Measurements from ENCODE around the gene RETREG1. TPM values are rescaled to one million over a fixed set of nuclear protein-coding genes. Genes with fewer than 3 reads are reported as not detected.
A peak's percentile ranks its signal among the peaks of the same experiment; 100 is the strongest.
"Not testable (repeated sequence)": the region's sequence is repeated elsewhere in the genome, so short reads cannot be mapped to it uniquely, and the experiment has no call there.

Gene RETREG1
- total RNA-seq, 1 experiment from 2014 or later = 1.5 TPM

GRCh38 chr5:16557477-16557876, 59.3 kb downstream of the RETREG1 start:
- DNase-seq (ENCODE audit: low spot score) = no peak

GRCh38 chr5:16554110-16554509, 62.7 kb downstream of the RETREG1 start:
- no peak for DNase-seq (ENCODE audit: low spot score)

GRCh38 chr5:16552666-16553343, 64.0 kb downstream of the RETREG1 start:
- DNase-seq (ENCODE audit: low spot score) = peak; percentile 72

- no peak for DNase-seq (ENCODE audit: low spot score)
Observed at GRCh38 chr5:16551628-16552027, 65.2 kb downstream of the RETREG1 start.

- peak; percentile 61 for DNase-seq (ENCODE audit: low spot score)
Observed at GRCh38 chr5:16550316-16550952, 66.4 kb downstream of the RETREG1 start.

GRCh38 chr5:16549491-16550206, 67.1 kb downstream of the RETREG1 start:
- DNase-seq (ENCODE audit: low spot score) = no peak

- DNase-seq (ENCODE audit: low spot score) = no peak
Observed at GRCh38 chr5:16548812-16549211, 68.0 kb downstream of the RETREG1 start.

GRCh38 chr5:16548115-16548514, 68.7 kb downstream of the RETREG1 start:
- DNase-seq (ENCODE audit: low spot score) = no peak

- DNase-seq (ENCODE audit: low spot score) = no peak
Observed at GRCh38 chr5:16547200-16547842, 69.5 kb downstream of the RETREG1 start.

GRCh38 chr5:16546732-16547131, 70.1 kb downstream of the RETREG1 start:
- DNase-seq (ENCODE audit: low spot score) = no peak

GRCh38 chr5:16544607-16545374, 72.0 kb downstream of the RETREG1 start:
- DNase-seq (ENCODE audit: low spot score) = no peak

GRCh38 chr5:16543206-16543605, 73.6 kb downstream of the RETREG1 start:
- DNase-seq (ENCODE audit: low spot score) = peak; percentile 53

- no peak for DNase-seq (ENCODE audit: low spot score)
Observed at GRCh38 chr5:16542236-16542635, 74.6 kb downstream of the RETREG1 start.

GRCh38 chr5:16541592-16541991, 75.2 kb downstream of the RETREG1 start:
- not testable (repeated sequence) for DNase-seq (ENCODE audit: low spot score)

- DNase-seq (ENCODE audit: low spot score) = peak; percentile 17
Observed at GRCh38 chr5:16540421-16540820, 76.4 kb downstream of the RETREG1 start.

GRCh38 chr5:16539169-16539666, 77.6 kb downstream of the RETREG1 start:
- DNase-seq (ENCODE audit: low spot score) = peak; percentile 54

- no peak for DNase-seq (ENCODE audit: low spot score)
Observed at GRCh38 chr5:16538006-16538405, 78.8 kb downstream of the RETREG1 start.

GRCh38 chr5:16536818-16537217, 80.0 kb downstream of the RETREG1 start:
- DNase-seq (ENCODE audit: low spot score) = no peak

GRCh38 chr5:16536246-16536645, 80.6 kb downstream of the RETREG1 start:
- no peak for DNase-seq (ENCODE audit: low spot score)

GRCh38 chr5:16534280-16534679, 82.5 kb downstream of the RETREG1 start:
- no peak for DNase-seq (ENCODE audit: low spot score)

GRCh38 chr5:16531063-16531648, 85.6 kb downstream of the RETREG1 start:
- no peak for DNase-seq (ENCODE audit: low spot score)

Measured in H4 (cell line).